Endothelial cell (in vitro differentiated cells): ENCODE measurements around the gene COL13A1. TPM values are rescaled to one million over a fixed set of nuclear protein-coding genes. Genes with fewer than 3 reads are reported as not detected.
A peak's percentile ranks its signal among the peaks of the same experiment; 100 is the strongest.

Experiments used
- DNase-seq: peaks from one replicate; pipeline ENCODE4 v3.0.0; 2021; ENCODE audit warnings: low spot score
- H3K27ac Mint-ChIP-seq: one replicate; pipeline ENCODE4 v1.8.0; 2021; ENCODE audit warnings: mixed read lengths, inconsistent platforms; ENCODE audit not compliant: unreplicated experiment
- H3K27me3 Mint-ChIP-seq: one replicate; pipeline ENCODE4 v1.8.0; 2021; ENCODE audit warnings: mild to moderate bottlenecking, moderate library complexity, mixed read lengths, inconsistent platforms; ENCODE audit not compliant: unreplicated experiment
- H3K36me3 Mint-ChIP-seq: one replicate; pipeline ENCODE4 v1.8.0; 2021; ENCODE audit warnings: mild to moderate bottlenecking, low read depth, mixed read lengths, inconsistent platforms; ENCODE audit not compliant: unreplicated experiment
- H3K4me1 Mint-ChIP-seq: one replicate; pipeline ENCODE4 v1.8.0; 2021; ENCODE audit warnings: mild to moderate bottlenecking, mixed read lengths, inconsistent platforms; ENCODE audit not compliant: unreplicated experiment
- H3K4me3 Mint-ChIP-seq: one replicate; pipeline ENCODE4 v1.8.0; 2021; ENCODE audit warnings: mild to moderate bottlenecking, mixed read lengths, inconsistent platforms; ENCODE audit not compliant: unreplicated experiment
- H3K9me3 Mint-ChIP-seq: one replicate; pipeline ENCODE4 v1.8.0; 2021; ENCODE audit warnings: mixed read lengths, inconsistent platforms; ENCODE audit not compliant: unreplicated experiment
- CTCF ChIP-seq: fragments of 200-600 bp; sonication (generic); IDR thresholded peaks from one replicate; pipeline ENCODE4 v1.5.0; 2021; ENCODE audit warnings: antibody characterized with exemption; ENCODE audit not compliant: unreplicated experiment
- total RNA-seq: library from RNA; stranded (reverse); fragmentation: NEBNext Ultra II Directional; extraction: Animal tissue kit (Norgen Biotek cat#: 25700); gene quantifications from one replicate; pipeline ENCODE4 v1.2.1, GENCODE V29; 2021; ENCODE audit not compliant: unreplicated experiment

The COL13A1 gene
- total RNA-seq, 1 donor from 2014 or later, result 22.6 TPM

- peak overlapping the region; percentile 25 for H3K27ac Mint-ChIP-seq
These were observed 18.2 kb downstream of the COL13A1 start for GRCh38 chr10:69819716-69820506.

GRCh38 chr10:69820817-69821216 is 19.1 kb downstream of the COL13A1 start:
- H3K27ac Mint-ChIP-seq, result no peak overlapping the region
- no peak overlapping the region for H3K4me3 Mint-ChIP-seq
- no peak for DNase-seq
- peaks cover 14% of the 10 kb centered on the region for H3K27me3 Mint-ChIP-seq
- no peak for TF ChIP-seq CTCF
- peaks cover 6% of the 10 kb centered on the region for H3K9me3 Mint-ChIP-seq
- H3K4me1 Mint-ChIP-seq, result peaks cover 49% of the 10 kb centered on the region
- H3K36me3 Mint-ChIP-seq, result peaks cover 30% of the 10 kb centered on the region

More at GRCh38 chr10:69819716-69820506, 18.2 kb downstream of the COL13A1 start:
- peak overlapping the region; percentile 78 for H3K4me3 Mint-ChIP-seq
- H3K4me1 Mint-ChIP-seq, result peaks cover 51% of the 10 kb centered on the region
- peaks cover 17% of the 10 kb centered on the region for H3K27me3 Mint-ChIP-seq
- peaks cover 30% of the 10 kb centered on the region for H3K36me3 Mint-ChIP-seq
- peaks cover 6% of the 10 kb centered on the region for H3K9me3 Mint-ChIP-seq
- no peak for TF ChIP-seq CTCF
- no peak for DNase-seq

- Mint-ChIP-seq H3K4me1 (peaks cover 51% of the 10 kb centered on the region), H3K4me3 (no peak overlapping the region), H3K9me3 (no peaks in the 10 kb centered on the region), H3K27ac (no peak overlapping the region), H3K27me3 (peaks cover 14% of the 10 kb centered on the region), H3K36me3 (peaks cover 9% of the 10 kb centered on the region)
- DNase-seq, result no peak
- no peak for TF ChIP-seq CTCF
These were observed 23.9 kb downstream of the COL13A1 start for GRCh38 chr10:69825604-69826003.

GRCh38 chr10:69826094-69826493 is 24.4 kb downstream of the COL13A1 start:
- Mint-ChIP-seq H3K36me3 (peaks cover 9% of the 10 kb centered on the region), H3K4me3 (no peak overlapping the region), H3K4me1 (peaks cover 53% of the 10 kb centered on the region), H3K27ac (no peak overlapping the region), H3K9me3 (no peaks in the 10 kb centered on the region), H3K27me3 (peaks cover 13% of the 10 kb centered on the region)
- no peak for TF ChIP-seq CTCF
- no peak for DNase-seq
